Measurements from ENCODE around the gene SH3TC1.

The SH3TC1 gene

DNA sequence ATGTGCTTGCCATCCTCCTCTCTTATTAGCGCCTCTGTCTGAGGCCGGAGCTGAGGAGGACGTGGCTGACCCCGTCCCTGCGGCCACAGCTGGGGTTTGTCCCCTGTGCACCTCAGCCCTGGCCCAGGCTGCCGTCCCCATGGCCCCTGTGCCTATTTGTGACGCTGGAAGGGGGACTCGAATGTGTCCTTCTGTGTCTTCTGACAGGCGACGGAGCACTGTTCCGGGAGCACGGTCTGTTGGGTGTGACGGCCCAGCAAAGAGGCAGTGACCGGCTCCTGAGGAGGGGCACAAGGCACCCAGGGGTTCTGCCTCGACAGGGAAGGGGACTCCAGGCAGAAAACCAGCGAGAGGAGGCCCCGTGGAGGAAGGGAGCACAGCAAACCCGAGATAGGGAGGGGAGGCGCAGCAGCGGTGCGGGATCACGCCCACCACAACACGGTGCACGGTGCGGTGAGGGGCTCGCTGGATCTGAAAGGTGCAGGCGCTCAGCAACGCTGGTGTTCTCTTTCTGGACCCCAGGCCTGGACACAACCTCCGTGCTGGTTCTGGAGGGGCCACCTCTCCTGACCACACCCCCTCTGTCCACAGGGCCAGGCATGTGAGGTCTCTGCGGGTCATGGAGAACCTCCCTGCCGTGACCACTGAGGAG is 5.6 kb downstream of the SH3TC1 start:
- TF ChIP-seq, protein P1, sequence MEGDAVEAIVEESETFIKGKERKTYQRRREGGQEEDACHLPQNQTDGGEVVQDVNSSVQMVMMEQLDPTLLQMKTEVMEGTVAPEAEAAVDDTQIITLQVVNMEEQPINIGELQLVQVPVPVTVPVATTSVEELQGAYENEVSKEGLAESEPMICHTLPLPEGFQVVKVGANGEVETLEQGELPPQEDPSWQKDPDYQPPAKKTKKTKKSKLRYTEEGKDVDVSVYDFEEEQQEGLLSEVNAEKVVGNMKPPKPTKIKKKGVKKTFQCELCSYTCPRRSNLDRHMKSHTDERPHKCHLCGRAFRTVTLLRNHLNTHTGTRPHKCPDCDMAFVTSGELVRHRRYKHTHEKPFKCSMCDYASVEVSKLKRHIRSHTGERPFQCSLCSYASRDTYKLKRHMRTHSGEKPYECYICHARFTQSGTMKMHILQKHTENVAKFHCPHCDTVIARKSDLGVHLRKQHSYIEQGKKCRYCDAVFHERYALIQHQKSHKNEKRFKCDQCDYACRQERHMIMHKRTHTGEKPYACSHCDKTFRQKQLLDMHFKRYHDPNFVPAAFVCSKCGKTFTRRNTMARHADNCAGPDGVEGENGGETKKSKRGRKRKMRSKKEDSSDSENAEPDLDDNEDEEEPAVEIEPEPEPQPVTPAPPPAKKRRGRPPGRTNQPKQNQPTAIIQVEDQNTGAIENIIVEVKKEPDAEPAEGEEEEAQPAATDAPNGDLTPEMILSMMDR (IDR thresholded peaks at IDR 0.05; ENCODE audit: insufficient read depth, missing control alignments): no peak
- FAIRE-seq: no peak

DNA sequence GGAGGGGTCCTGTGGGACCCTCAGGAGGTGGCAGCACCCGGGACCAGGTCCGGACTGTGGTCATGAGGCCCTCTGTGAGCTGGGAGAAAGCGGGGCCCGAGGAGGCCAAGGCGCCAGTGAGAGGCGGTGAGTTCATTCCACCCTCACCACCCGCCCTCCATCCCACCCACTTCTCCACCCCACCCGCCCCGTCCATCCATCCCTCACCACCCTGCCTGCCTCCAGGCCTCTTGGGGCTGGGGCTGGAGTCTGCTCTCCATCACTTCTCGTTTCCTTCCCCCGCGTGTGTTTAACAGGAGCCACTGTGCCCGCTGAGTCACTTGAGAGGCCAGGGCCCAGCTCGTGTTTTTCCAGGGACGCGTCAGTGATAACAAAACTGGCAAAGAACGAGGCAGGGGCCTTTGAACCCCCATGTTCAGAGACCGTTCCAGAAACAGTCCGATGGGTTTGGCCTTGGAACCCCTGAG is 6.2 kb downstream of the SH3TC1 start:
- TF ChIP-seq, protein P1 (IDR thresholded peaks at IDR 0.05; ENCODE audit: insufficient read depth, missing control alignments): no peak
- DNase-seq (ENCODE audit: insufficient read length, low spot score): no peak
- no peak for FAIRE-seq

More for the DNA sequence above, 5.6 kb downstream of the SH3TC1 start:
- no peak for DNase-seq (ENCODE audit: insufficient read length, low spot score)

DNA sequence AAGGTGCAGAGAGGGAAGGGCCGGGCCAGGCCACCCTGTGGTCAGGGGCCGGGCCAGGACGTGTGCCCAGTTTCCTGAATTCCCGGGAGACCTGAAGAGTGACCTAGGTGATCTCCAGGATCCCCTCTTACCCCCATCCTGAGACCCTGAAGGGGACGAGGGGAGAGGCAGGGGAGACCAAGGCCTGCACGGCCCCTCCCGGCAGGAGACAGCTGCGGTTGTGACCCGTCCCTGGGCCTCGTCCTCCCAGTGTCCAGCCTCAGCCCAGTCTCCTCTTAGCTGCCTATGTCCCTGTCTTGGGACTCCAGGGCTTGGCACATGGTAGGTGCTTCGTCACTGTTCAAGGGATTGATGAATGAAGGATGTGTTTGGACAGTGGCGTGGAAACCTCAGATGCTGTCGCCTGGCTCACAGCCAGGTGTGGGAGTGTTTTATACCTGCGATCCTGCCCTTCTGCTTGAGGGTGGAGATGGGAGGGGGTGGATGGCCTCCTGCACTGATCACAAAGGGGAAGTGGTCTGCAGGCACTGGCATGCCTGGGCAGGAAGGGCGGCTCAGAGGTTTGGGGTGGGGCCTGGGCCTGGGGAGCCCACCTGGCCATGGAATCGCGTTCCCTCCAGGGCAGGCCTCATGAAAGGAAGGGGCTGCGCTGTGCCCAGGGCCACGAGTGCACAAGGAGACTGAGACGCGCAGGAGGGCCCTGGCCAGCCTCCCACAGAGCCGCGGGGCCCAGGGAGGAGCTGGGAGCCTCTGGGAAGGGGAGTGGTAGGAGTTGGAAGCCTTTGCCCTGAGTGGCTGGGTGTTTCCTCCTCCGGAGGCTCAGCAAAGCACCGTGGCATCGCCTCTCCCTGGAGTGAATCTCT is 6.9 kb downstream of the SH3TC1 start:
- FAIRE-seq (no peak), DNase-seq (ENCODE audit: insufficient read length, low spot score) (no peak)
- TF ChIP-seq, protein P1 (IDR thresholded peaks at IDR 0.05; ENCODE audit: insufficient read depth, missing control alignments): no peak

DNA sequence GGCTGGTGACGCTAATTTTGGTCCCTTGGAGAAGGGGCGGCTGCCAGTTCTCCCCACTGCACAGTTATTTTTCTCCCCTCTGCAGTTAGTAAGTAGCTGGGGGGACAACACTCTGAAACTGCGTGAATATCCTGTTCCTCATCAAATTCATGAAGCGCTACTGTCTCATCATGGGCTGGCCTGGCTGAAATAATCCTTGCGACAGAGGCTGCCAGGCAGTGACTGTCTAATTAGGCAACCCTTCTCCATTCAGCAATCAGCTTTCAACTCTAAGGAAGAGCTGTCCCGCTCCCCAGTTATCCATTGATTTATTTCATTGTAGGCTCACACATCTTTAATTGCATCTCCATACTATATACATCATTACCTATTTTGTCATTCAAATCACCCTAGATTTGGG is 8.2 kb downstream of the SH3TC1 start:
- FAIRE-seq (no peak), DNase-seq (ENCODE audit: insufficient read length, low spot score) (no peak)
- TF ChIP-seq, protein P1 (IDR thresholded peaks at IDR 0.05; ENCODE audit: insufficient read depth, missing control alignments): no peak

DNA sequence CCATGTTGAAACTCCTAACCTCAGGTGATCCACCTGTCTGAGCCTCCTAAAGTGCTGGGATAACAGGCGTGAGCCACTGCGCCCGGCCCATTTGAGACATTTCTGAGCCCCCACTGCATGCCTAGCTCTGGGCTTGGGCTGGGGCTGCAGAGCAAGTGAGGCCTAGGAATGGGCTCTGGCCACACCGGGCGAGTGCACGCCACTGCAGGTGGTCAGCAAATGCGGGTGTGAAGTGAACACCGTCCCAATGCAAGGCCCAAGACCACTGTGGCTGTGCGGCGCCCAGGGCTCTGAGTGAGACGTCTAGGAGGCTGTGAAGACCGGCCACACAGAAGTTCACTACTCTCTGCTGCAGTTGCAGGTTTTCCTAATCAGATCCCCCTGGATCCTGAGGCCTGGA is 9.5 kb downstream of the SH3TC1 start:
- TF ChIP-seq, protein P1 (IDR thresholded peaks at IDR 0.05; ENCODE audit: insufficient read depth, missing control alignments): no peak
- no peak for DNase-seq (ENCODE audit: insufficient read length, low spot score)
- FAIRE-seq: no peak

DNA sequence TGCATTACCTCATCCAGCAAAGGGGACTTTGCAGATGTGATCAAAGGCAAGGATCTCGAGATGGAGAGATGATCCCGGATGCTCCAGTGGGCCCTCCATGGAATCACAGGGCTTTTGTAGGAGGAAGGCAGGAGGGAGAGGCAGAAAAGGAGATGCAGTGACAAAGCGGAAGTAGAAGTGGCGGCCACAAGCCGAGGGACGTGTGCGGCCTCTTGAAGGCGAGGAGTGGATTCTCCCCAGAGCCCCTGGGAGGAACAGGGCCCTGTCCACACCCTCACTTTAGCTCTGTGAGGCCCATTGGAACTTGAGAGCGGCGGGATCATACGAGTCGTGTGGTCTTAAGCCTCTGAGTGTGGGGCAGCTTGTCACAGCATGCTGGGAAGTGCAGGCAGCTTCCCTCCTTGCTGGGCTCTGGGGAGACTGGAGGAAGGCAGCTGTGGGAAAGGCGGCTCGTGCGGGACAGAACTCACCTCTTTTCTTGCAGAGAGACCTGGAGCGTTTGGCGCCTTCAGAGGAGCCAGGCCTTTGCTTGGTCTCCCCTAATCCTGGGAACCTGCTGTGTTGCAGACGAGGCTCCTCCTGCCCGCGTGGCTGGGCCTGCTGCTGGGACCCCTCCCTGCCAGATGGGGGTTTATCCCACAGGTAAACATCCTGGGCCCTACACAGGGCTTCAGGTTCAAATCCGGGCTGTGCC is 10.2 kb downstream of the SH3TC1 start:
- TF ChIP-seq, protein P1 (IDR thresholded peaks at IDR 0.05; ENCODE audit: insufficient read depth, missing control alignments): no peak
- FAIRE-seq: no peak
- DNase-seq (ENCODE audit: insufficient read length, low spot score): no peak
